SK-N-SH treated with all-trans-retinoic acid at 6 μM for 48 hours (cell line): Measurements from ENCODE around the gene UST.

Experiments used
- ARNTL ChIP-seq: fragments of 450-650 bp; formaldehyde crosslinking; IDR thresholded peaks from 2 replicates; pipeline ENCODE4 v1.5.0; 2020; ENCODE audit warnings: low read depth, mild to moderate bottlenecking, moderate library complexity, borderline replicate concordance
- ESRRG ChIP-seq: fragments of 250-450 bp; sonication (Bioruptor Pico); IDR thresholded peaks from 2 replicates; pipeline ENCODE4 v1.6.1; 2021; ENCODE audit warnings: mild to moderate bottlenecking
- PATZ1 ChIP-seq: fragments of 250-450 bp; sonication (Bioruptor Pico); IDR thresholded peaks from 2 replicates; pipeline ENCODE4 v1.8.0; 2020; ENCODE audit warnings: mild to moderate bottlenecking, moderate library complexity, borderline replicate concordance
- PPARA ChIP-seq: fragments of 250-450 bp; sonication (Bioruptor Pico); IDR thresholded peaks from 2 replicates; pipeline ENCODE4 v1.5.0; 2020; ENCODE audit warnings: mild to moderate bottlenecking, borderline replicate concordance
- RARB ChIP-seq: fragments of 250-450 bp; sonication (Bioruptor Pico); IDR thresholded peaks from 2 replicates; pipeline ENCODE4 v1.8.0; 2021; ENCODE audit warnings: mild to moderate bottlenecking, moderate library complexity
- SNAI2 ChIP-seq: fragments of 250-450 bp; sonication (Bioruptor Pico); IDR thresholded peaks from 2 replicates; pipeline ENCODE4 v1.5.0; 2020; ENCODE audit warnings: mild to moderate bottlenecking, moderate library complexity
- TCF4 ChIP-seq: fragments of 250-450 bp; sonication (Bioruptor Pico); IDR thresholded peaks from 2 replicates; pipeline ENCODE4 v1.8.0; 2021; ENCODE audit warnings: mild to moderate bottlenecking, moderate library complexity, borderline replicate concordance
- ZFP3 ChIP-seq: fragments of 250-450 bp; sonication (Bioruptor Pico); IDR thresholded peaks from 2 replicates; pipeline ENCODE4 v1.5.0; 2020; ENCODE audit warnings: mild to moderate bottlenecking, moderate library complexity
- ZFP30 ChIP-seq: fragments of 450-650 bp; formaldehyde crosslinking; IDR thresholded peaks from 2 replicates; pipeline ENCODE4 v1.5.0; 2022; ENCODE audit warnings: mild to moderate bottlenecking, moderate library complexity
- ZNF565 ChIP-seq: fragments of 450-650 bp; formaldehyde crosslinking; conservative IDR thresholded peaks from 2 replicates; pipeline ENCODE4 v1.5.0; 2020; ENCODE audit warnings: low read depth, mild to moderate bottlenecking, moderate library complexity
- TF ChIP-seq, protein P1 (sequence below): fragments of 250-450 bp; sonication (Bioruptor Pico); IDR thresholded peaks from 2 replicates; pipeline ENCODE4 v1.5.1; 2021; ENCODE audit warnings: mild to moderate bottlenecking, moderate library complexity
- TF ChIP-seq, protein P2 (sequence below): fragments of 250-450 bp; sonication (Bioruptor Pico); IDR thresholded peaks from 2 replicates; pipeline ENCODE4 v1.5.1; 2020; ENCODE audit warnings: low read depth, mild to moderate bottlenecking, moderate library complexity

DNA sequence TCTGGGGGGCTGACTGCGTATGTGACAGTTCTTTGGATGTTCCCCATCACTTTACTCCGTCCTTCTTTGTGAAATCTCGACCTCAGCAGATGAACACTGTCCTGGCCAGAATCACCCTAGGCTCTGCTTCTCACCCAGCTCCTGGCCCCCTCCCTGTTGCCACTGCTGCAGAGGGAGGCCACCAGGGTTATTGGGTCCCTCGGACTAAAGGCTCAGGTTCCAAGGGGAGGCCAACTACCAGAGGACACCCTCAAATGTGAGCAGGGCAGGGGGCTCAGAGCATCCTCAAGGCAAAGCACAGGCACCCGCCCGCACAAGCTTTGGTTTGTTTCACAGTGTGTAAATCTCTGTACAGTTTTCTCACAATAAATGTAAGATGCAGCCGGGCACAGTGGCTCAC is 269.9 kb downstream of the UST start:
- TF ChIP-seq PATZ1 (CRISPR knock-in tag) (no peak), ZFP3 (CRISPR knock-in tag) (no peak), ZFP30 (CRISPR knock-in tag) (no peak), SNAI2 (CRISPR knock-in tag) (no peak), ARNTL (CRISPR knock-in tag) (no peak), ESRRG (CRISPR knock-in tag) (no peak), TCF4 (no peak), RARB (no peak), PPARA (CRISPR knock-in tag) (no peak), ZNF565 (CRISPR knock-in tag) (no peak)
- TF ChIP-seq, protein P1, sequence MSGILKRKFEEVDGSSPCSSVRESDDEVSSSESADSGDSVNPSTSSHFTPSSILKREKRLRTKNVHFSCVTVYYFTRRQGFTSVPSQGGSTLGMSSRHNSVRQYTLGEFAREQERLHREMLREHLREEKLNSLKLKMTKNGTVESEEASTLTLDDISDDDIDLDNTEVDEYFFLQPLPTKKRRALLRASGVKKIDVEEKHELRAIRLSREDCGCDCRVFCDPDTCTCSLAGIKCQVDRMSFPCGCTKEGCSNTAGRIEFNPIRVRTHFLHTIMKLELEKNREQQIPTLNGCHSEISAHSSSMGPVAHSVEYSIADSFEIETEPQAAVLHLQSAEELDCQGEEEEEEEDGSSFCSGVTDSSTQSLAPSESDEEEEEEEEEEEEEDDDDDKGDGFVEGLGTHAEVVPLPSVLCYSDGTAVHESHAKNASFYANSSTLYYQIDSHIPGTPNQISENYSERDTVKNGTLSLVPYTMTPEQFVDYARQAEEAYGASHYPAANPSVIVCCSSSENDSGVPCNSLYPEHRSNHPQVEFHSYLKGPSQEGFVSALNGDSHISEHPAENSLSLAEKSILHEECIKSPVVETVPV (CRISPR knock-in tag), result no peak
- TF ChIP-seq, protein P2, sequence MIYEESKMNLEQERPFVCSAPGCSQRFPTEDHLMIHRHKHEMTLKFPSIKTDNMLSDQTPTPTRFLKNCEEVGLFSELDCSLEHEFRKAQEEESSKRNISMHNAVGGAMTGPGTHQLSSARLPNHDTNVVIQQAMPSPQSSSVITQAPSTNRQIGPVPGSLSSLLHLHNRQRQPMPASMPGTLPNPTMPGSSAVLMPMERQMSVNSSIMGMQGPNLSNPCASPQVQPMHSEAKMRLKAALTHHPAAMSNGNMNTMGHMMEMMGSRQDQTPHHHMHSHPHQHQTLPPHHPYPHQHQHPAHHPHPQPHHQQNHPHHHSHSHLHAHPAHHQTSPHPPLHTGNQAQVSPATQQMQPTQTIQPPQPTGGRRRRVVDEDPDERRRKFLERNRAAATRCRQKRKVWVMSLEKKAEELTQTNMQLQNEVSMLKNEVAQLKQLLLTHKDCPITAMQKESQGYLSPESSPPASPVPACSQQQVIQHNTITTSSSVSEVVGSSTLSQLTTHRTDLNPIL (CRISPR knock-in tag), result no peak
